WTC11 (cell line): ENCODE measurements around the gene KRT14.

ENCODE experiments used
- ARID4B ChIP-seq: sonication (generic); formaldehyde crosslinking; IDR thresholded peaks from 2 replicates; pipeline ENCODE4 v1.8.0; 2023; ENCODE audit warnings: missing genetic modification reagents, mild to moderate bottlenecking, borderline replicate concordance
- ATF3 ChIP-seq: sonication (generic); formaldehyde crosslinking; conservative IDR thresholded peaks from 2 replicates; pipeline ENCODE4 v1.8.1; 2022; ENCODE audit warnings: mild to moderate bottlenecking, missing genetic modification reagents
- CTCF ChIP-seq: fragments of 200-600 bp; IDR thresholded peaks from 2 replicates; pipeline ENCODE4 v1.8.0; 2022; ENCODE audit warnings: antibody characterized with exemption
- MAX ChIP-seq: sonication (generic); formaldehyde crosslinking; IDR thresholded peaks from 2 replicates; pipeline ENCODE4 v1.8.0; 2022; ENCODE audit warnings: mild to moderate bottlenecking, missing genetic modification reagents
- MXD4 ChIP-seq: fragments of 250-450 bp; sonication (Bioruptor Pico); IDR thresholded peaks from 2 replicates; pipeline ENCODE4 v1.8.0; 2021; ENCODE audit warnings: mild to moderate bottlenecking, moderate library complexity, borderline replicate concordance
- SP1 ChIP-seq: sonication (generic); formaldehyde crosslinking; conservative IDR thresholded peaks from 2 replicates; pipeline ENCODE4 v1.8.1; 2022; ENCODE audit warnings: missing genetic modification reagents
- USF1 ChIP-seq: sonication (generic); formaldehyde crosslinking; IDR thresholded peaks from 2 replicates; pipeline ENCODE4 v1.8.0; 2022; ENCODE audit warnings: mild to moderate bottlenecking, missing genetic modification reagents
- USF2 ChIP-seq: sonication (generic); formaldehyde crosslinking; IDR thresholded peaks from 2 replicates; pipeline ENCODE4 v1.8.1; 2023; ENCODE audit warnings: mild to moderate bottlenecking, missing genetic modification reagents, moderate library complexity
- ZNF281 ChIP-seq: sonication (generic); formaldehyde crosslinking; IDR thresholded peaks from 2 replicates; pipeline ENCODE4 v1.8.0; 2023; ENCODE audit warnings: mild to moderate bottlenecking, missing genetic modification reagents
- ZNF423 ChIP-seq: fragments of 250-450 bp; sonication (Bioruptor Pico); IDR thresholded peaks from 2 replicates; pipeline ENCODE4 v2.1.2; 2022; ENCODE audit warnings: mild to moderate bottlenecking, moderate library complexity
- ZNF425 ChIP-seq: fragments of 250-450 bp; sonication (Bioruptor Pico); conservative IDR thresholded peaks from 2 replicates; pipeline ENCODE4 v1.9.0; 2021; ENCODE audit warnings: mild to moderate bottlenecking

GRCh38 chr17:41629316-41629715 is 42.6 kb upstream of the KRT14 start:
- TF ChIP-seq CTCF: no peak
- TF ChIP-seq USF1 (CRISPR knock-in tag): no peak
- no peak for TF ChIP-seq USF2 (CRISPR knock-in tag)
- TF ChIP-seq MXD4 (CRISPR knock-in tag): no peak
- TF ChIP-seq ARID4B (CRISPR knock-in tag): no peak
- no peak for TF ChIP-seq SP1 (CRISPR knock-in tag)
- no peak for TF ChIP-seq ZNF281 (CRISPR knock-in tag)
- TF ChIP-seq MAX (CRISPR knock-in tag): no peak
- no peak for TF ChIP-seq ZNF425 (CRISPR knock-in tag)
- no peak for TF ChIP-seq ZNF423
- TF ChIP-seq ATF3 (CRISPR knock-in tag): no peak
